H9 (cell line): ENCODE data around the gene TEX53. TPM values are rescaled to one million over a fixed set of nuclear protein-coding genes. Genes with fewer than 3 reads are reported as not detected.

Experiments
- DNase-seq: peaks from one replicate; pipeline ENCODE4 v3.0.0-alpha.2; 2017
- H2AFZ ChIP-seq: one replicate; pipeline ENCODE4 v1.6.1; 2013; ENCODE audit warnings: mild to moderate bottlenecking, low read length, control low read depth, moderate library complexity
- H2AK5ac ChIP-seq: 2 replicates; pipeline ENCODE4 v1.6.1; 2013; ENCODE audit warnings: low read length, control low read depth, mixed read lengths; ENCODE audit not compliant: insufficient read length
- H2BK120ac ChIP-seq: one replicate; pipeline ENCODE4 v1.6.1; 2013; ENCODE audit warnings: low read depth, mild to moderate bottlenecking, low read length, control low read depth, inconsistent platforms; ENCODE audit not compliant: poor library complexity, severe bottlenecking
- H2BK12ac ChIP-seq: 2 replicates; pipeline ENCODE4 v1.6.1; 2013; ENCODE audit warnings: low read length, control low read depth, mixed read lengths, low read depth; ENCODE audit not compliant: insufficient read length
- H2BK15ac ChIP-seq: 2 replicates; pipeline ENCODE4 v1.6.1; 2013; ENCODE audit warnings: low read depth, low read length, control low read depth
- H2BK20ac ChIP-seq: one replicate; pipeline ENCODE4 v1.6.1; 2013; ENCODE audit warnings: low read depth, mild to moderate bottlenecking, low read length, control low read depth, inconsistent platforms; ENCODE audit not compliant: poor library complexity, severe bottlenecking
- H2BK5ac ChIP-seq: 2 replicates; pipeline ENCODE4 v1.6.1; 2013; ENCODE audit warnings: low read length, control low read depth, mixed read lengths; ENCODE audit not compliant: insufficient read length
- H3K14ac ChIP-seq: 2 replicates; pipeline ENCODE4 v1.6.1; 2013; ENCODE audit warnings: low read length, control low read depth; ENCODE audit not compliant: insufficient read depth
- H3K18ac ChIP-seq: 2 replicates; pipeline ENCODE4 v1.6.1; 2013; ENCODE audit warnings: low read depth, mild to moderate bottlenecking, mixed read lengths, low read length, control low read depth; ENCODE audit not compliant: insufficient read length
- H3K23ac ChIP-seq: 2 replicates; pipeline ENCODE4 v1.6.1; 2013; ENCODE audit warnings: low read length, control low read depth, mixed read lengths, low read depth; ENCODE audit not compliant: insufficient read length
- H3K23me2 ChIP-seq: 2 replicates; pipeline ENCODE4 v1.6.1; 2013; ENCODE audit warnings: low read depth, mild to moderate bottlenecking, mixed read lengths, low read length, control low read depth; ENCODE audit not compliant: insufficient read length, poor library complexity, severe bottlenecking
- H3K27ac ChIP-seq: 2 replicates; pipeline ENCODE4 v1.5.1; 2013; ENCODE audit warnings: low read length, control low read depth, mixed read lengths, low read depth; ENCODE audit not compliant: insufficient read length
- H3K27me3 ChIP-seq: 2 replicates; pipeline ENCODE4 v1.6.1; 2013; ENCODE audit warnings: low read length, control low read depth, inconsistent platforms; ENCODE audit not compliant: insufficient read depth
- H3K4ac ChIP-seq: 2 replicates; pipeline ENCODE4 v1.6.1; 2013; ENCODE audit warnings: low read depth, mild to moderate bottlenecking, control low read depth, inconsistent platforms, low read length, moderate library complexity
- H3K4me1 ChIP-seq: 2 replicates; pipeline ENCODE4 v1.6.1; 2013; ENCODE audit warnings: low read length, control low read depth, inconsistent platforms; ENCODE audit not compliant: insufficient read depth
- H3K4me2 ChIP-seq: 2 replicates; pipeline ENCODE4 v1.6.1; 2013; ENCODE audit warnings: low read length, control low read depth, mixed read lengths; ENCODE audit not compliant: insufficient read length, insufficient read depth
- H3K56ac ChIP-seq: 2 replicates; pipeline ENCODE4 v1.6.1; 2013; ENCODE audit warnings: low read depth, mild to moderate bottlenecking, mixed read lengths, low read length, control low read depth; ENCODE audit not compliant: insufficient read length
- H3K79me1 ChIP-seq: 2 replicates; pipeline ENCODE4 v1.6.1; 2013; ENCODE audit warnings: low read depth, mild to moderate bottlenecking, moderate library complexity, low read length, control low read depth, inconsistent platforms; ENCODE audit not compliant: insufficient read depth, poor library complexity, severe bottlenecking
- H3K79me2 ChIP-seq: 2 replicates; pipeline ENCODE4 v1.6.1; 2013; ENCODE audit warnings: low read length, control low read depth, inconsistent platforms; ENCODE audit not compliant: insufficient read depth
- H3K9ac ChIP-seq: 2 replicates; pipeline ENCODE4 v1.6.1; 2013; ENCODE audit warnings: low read length, control low read depth, mixed read lengths; ENCODE audit not compliant: insufficient read length; ENCODE audit errors: extremely low read depth
- H3K9me3 ChIP-seq: one replicate; pipeline ENCODE4 v1.6.1; 2013; ENCODE audit warnings: low read depth, low read length, inconsistent platforms; ENCODE audit not compliant: control insufficient read depth
- H3T11ph ChIP-seq: one replicate; pipeline ENCODE4 v1.6.1; 2013; ENCODE audit warnings: mild to moderate bottlenecking, low read length, control low read depth, inconsistent platforms
- H4K20me1 ChIP-seq: one replicate; pipeline ENCODE4 v1.6.1; 2013; ENCODE audit not compliant: control insufficient read depth, insufficient read length, insufficient read depth
- H4K5ac ChIP-seq: 2 replicates; pipeline ENCODE4 v1.6.1; 2013; ENCODE audit warnings: low read depth, mild to moderate bottlenecking, mixed read lengths, low read length, control low read depth; ENCODE audit not compliant: insufficient read length
- H4K8ac ChIP-seq: replicated peaks from 2 replicates; pipeline ENCODE4 v1.6.1; 2013; ENCODE audit warnings: low read length, control low read depth, mixed read lengths, low read depth; ENCODE audit not compliant: insufficient read length
- H4K91ac ChIP-seq: 2 replicates; pipeline ENCODE4 v1.6.1; 2013; ENCODE audit warnings: low read depth, mild to moderate bottlenecking, moderate library complexity, mixed read lengths, low read length, control low read depth; ENCODE audit not compliant: insufficient read length
- H3K27ac Mint-ChIP-seq, 3 experiments: 2 replicates in 2 of 3; 3 replicates in 1 of 3; pipeline ENCODE4 v1.8.0; 2020 to 2021; ENCODE audit warnings: mixed read lengths in 3 of 3, mild to moderate bottlenecking in 1 of 3, moderate library complexity in 1 of 3
- H3K27me3 Mint-ChIP-seq: 2 replicates; pipeline ENCODE4 v1.8.0; 2021; ENCODE audit warnings: low read depth, mild to moderate bottlenecking, moderate library complexity, mixed read lengths
- H3K36me3 Mint-ChIP-seq, 3 experiments: 2 replicates in 2 of 3; 3 replicates in 1 of 3; pipeline ENCODE4 v1.8.0; 2020 to 2021; ENCODE audit warnings: low read depth in 3 of 3, mixed read lengths in 3 of 3; ENCODE audit not compliant: insufficient read depth in 1 of 3
- H3K4me1 Mint-ChIP-seq, 2 experiments: 2 replicates each; pipeline ENCODE4 v1.8.0; 2020; ENCODE audit warnings: mixed read lengths in 2 of 2
- H3K4me3 Mint-ChIP-seq, 2 experiments: 2 replicates in 1 of 2; 3 replicates in 1 of 2; pipeline ENCODE4 v1.8.0; 2020 to 2021; ENCODE audit warnings: mild to moderate bottlenecking in 2 of 2, mixed read lengths in 2 of 2, moderate library complexity in 1 of 2
- H3K9me3 Mint-ChIP-seq, 2 experiments: 2 replicates in 1 of 2; 3 replicates in 1 of 2; pipeline ENCODE4 v1.8.0; 2020; ENCODE audit warnings: mild to moderate bottlenecking in 2 of 2, mixed read lengths in 2 of 2, moderate library complexity in 1 of 2
- WGBS: extraction: QIAGEN DNeasy Blood & Tissue Kit; methylation state at CpG from one replicate; pipeline ENCODE4 v1.1.7; 2013; ENCODE audit warnings: missing lambda C conversion rate, low lambda C conversion rate, mixed read lengths; ENCODE audit not compliant: insufficient read length; ENCODE audit errors: extremely low coverage; 5-methylcytosine and 5-hydroxymethylcytosine counted together
- total RNA-seq: library from RNA; stranded (reverse); gene quantifications from 2 replicates; pipeline ENCODE4 v1.2.1, GENCODE V29; 2021
- TF ChIP-seq, protein P1 (sequence below): fragments of 200-600 bp; sonication (generic); conservative IDR thresholded peaks from 3 replicates; pipeline ENCODE4 v1.8.0; 2021; ENCODE audit warnings: antibody characterized with exemption, mild to moderate bottlenecking

The TEX53 gene
- total RNA-seq, 1 experiment from 2014 or later: not detected

- no peaks in the 10 kb centered on the region for H3K9me3 ChIP-seq
- H3K4ac ChIP-seq: no peak overlapping the region
- H3K4me1 ChIP-seq: no peaks in the 10 kb centered on the region
- no peak overlapping the region for H2BK15ac ChIP-seq
- no peak overlapping the region for H2BK5ac ChIP-seq
- H2BK120ac ChIP-seq: no peak overlapping the region
- H3K27me3 Mint-ChIP-seq: peaks cover 78% of the 10 kb centered on the region
- peaks cover 5 to 9% of the 10 kb centered on the region in 2 experiments for H3K4me1 Mint-ChIP-seq
- no peak overlapping the region for H2BK12ac ChIP-seq
- no peak overlapping the region for H2BK20ac ChIP-seq
- no peak overlapping the region for H3K9ac ChIP-seq
- DNase-seq: no peak
- H3K18ac ChIP-seq: no peak overlapping the region
- H3K4me2 ChIP-seq: no peak overlapping the region
- H3K23ac ChIP-seq: no peak overlapping the region
- TF ChIP-seq, protein P1, sequence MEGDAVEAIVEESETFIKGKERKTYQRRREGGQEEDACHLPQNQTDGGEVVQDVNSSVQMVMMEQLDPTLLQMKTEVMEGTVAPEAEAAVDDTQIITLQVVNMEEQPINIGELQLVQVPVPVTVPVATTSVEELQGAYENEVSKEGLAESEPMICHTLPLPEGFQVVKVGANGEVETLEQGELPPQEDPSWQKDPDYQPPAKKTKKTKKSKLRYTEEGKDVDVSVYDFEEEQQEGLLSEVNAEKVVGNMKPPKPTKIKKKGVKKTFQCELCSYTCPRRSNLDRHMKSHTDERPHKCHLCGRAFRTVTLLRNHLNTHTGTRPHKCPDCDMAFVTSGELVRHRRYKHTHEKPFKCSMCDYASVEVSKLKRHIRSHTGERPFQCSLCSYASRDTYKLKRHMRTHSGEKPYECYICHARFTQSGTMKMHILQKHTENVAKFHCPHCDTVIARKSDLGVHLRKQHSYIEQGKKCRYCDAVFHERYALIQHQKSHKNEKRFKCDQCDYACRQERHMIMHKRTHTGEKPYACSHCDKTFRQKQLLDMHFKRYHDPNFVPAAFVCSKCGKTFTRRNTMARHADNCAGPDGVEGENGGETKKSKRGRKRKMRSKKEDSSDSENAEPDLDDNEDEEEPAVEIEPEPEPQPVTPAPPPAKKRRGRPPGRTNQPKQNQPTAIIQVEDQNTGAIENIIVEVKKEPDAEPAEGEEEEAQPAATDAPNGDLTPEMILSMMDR: no peak
- H3K56ac ChIP-seq: no peak overlapping the region
- no peak overlapping the region for H2AFZ ChIP-seq
- WGBS: no CpG with 5 or more reads among the region's 7 CpGs
- no peak overlapping the region for H3K4me3 Mint-ChIP-seq
- H3K9me3 Mint-ChIP-seq: peaks cover 4 to 6% of the 10 kb centered on the region in 2 experiments; a peak in 4 of 5 replicates
- no peak overlapping the region for H2AK5ac ChIP-seq
- no peaks in the 10 kb centered on the region for H3K79me2 ChIP-seq
- H3K27ac Mint-ChIP-seq: no peak overlapping the region
- peaks cover 0 to 4% (median 0%) of the 10 kb centered on the region in 3 experiments; a peak in 1 of 7 replicates for H3K36me3 Mint-ChIP-seq
- no peaks in the 10 kb centered on the region for H3K23me2 ChIP-seq
- H4K91ac ChIP-seq: no peak overlapping the region
- no peaks in the 10 kb centered on the region for H4K20me1 ChIP-seq
- H3T11ph ChIP-seq: no peak overlapping the region
- H3K27ac ChIP-seq: no peak overlapping the region
- H3K27me3 ChIP-seq: no peaks in the 10 kb centered on the region
- no peak overlapping the region for H4K8ac ChIP-seq
- H4K5ac ChIP-seq: no peak overlapping the region
- no peak overlapping the region for H3K14ac ChIP-seq
- H3K79me1 ChIP-seq: no peaks in the 10 kb centered on the region
Measured at GRCh38 chr9:114696814-114697544, 39.4 kb upstream of the TEX53 start.
